Measurements from ENCODE around the gene OPRPN.

DNA sequence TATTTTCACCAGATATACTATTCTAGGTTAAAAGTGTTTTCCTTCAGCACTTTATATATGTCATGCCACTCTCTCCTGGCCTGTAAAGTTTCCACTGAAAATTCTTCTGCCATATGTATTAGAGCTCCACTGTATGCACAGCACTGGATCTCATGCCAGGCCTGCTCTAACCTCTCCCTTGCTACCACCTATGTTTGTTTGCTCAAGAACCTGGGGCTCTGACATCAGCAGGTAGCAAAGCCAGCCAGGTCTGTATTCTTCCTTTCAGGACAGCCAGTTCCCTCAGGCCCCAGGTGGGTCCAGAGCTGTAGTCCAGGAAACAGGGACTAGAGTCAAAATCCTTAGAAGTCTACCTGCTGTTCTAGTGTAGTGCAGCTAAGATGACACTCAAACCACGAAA lies 55.2 kb downstream of the OPRPN start:
- TF ChIP-seq EZH2 (IDR thresholded peaks at IDR 0.05; ENCODE audit: borderline replicate concordance, low read depth, low read length, severe bottlenecking) = no peak
- TF ChIP-seq, protein P1, sequence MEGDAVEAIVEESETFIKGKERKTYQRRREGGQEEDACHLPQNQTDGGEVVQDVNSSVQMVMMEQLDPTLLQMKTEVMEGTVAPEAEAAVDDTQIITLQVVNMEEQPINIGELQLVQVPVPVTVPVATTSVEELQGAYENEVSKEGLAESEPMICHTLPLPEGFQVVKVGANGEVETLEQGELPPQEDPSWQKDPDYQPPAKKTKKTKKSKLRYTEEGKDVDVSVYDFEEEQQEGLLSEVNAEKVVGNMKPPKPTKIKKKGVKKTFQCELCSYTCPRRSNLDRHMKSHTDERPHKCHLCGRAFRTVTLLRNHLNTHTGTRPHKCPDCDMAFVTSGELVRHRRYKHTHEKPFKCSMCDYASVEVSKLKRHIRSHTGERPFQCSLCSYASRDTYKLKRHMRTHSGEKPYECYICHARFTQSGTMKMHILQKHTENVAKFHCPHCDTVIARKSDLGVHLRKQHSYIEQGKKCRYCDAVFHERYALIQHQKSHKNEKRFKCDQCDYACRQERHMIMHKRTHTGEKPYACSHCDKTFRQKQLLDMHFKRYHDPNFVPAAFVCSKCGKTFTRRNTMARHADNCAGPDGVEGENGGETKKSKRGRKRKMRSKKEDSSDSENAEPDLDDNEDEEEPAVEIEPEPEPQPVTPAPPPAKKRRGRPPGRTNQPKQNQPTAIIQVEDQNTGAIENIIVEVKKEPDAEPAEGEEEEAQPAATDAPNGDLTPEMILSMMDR (IDR thresholded peaks at IDR 0.05; ENCODE audit: borderline replicate concordance, extremely low read depth, low read length, poor library complexity, severe bottlenecking) = no peak

All from DND-41 (cell line).